AG09309 (cell line): ENCODE results near the gene AGXT.
A peak's percentile ranks its signal among the peaks of the same experiment; 100 is the strongest.

Experiments used
- DNase-seq: peaks from one replicate; pipeline ENCODE4 v3.0.0-alpha.2; 2010; ENCODE audit warnings: low read depth
- H3K4me3 ChIP-seq: 2 replicates; pipeline ENCODE4 v1.5.1; 2011; ENCODE audit warnings: mild to moderate bottlenecking, low read depth, low read length, moderate library complexity; ENCODE audit not compliant: control insufficient read depth
- CTCF ChIP-seq: IDR thresholded peaks from 2 replicates; pipeline ENCODE4 v1.5.1; 2011; ENCODE audit warnings: mild to moderate bottlenecking, low read depth, low read length, inconsistent platforms; ENCODE audit not compliant: insufficient read depth, control insufficient read depth; ENCODE audit errors: missing control alignments

The AGXT gene

GRCh38 chr2:240918258-240919091, 49.9 kb downstream of the AGXT start:
- no peak overlapping the region for H3K4me3 ChIP-seq
- no peak for TF ChIP-seq CTCF
- DNase-seq: no peak

- no peak overlapping the region for H3K4me3 ChIP-seq
- TF ChIP-seq CTCF: no peak
- no peak for DNase-seq
Measured at GRCh38 chr2:240919161-240919781, 50.6 kb downstream of the AGXT start.

GRCh38 chr2:240919786-240920782, 51.5 kb downstream of the AGXT start:
- no peak for TF ChIP-seq CTCF
- no peak for DNase-seq
- H3K4me3 ChIP-seq: no peak overlapping the region

GRCh38 chr2:240920783-240921231, 52.2 kb downstream of the AGXT start:
- H3K4me3 ChIP-seq: no peak overlapping the region
- no peak for TF ChIP-seq CTCF
- no peak for DNase-seq

GRCh38 chr2:240921311-240921994, 52.8 kb downstream of the AGXT start:
- DNase-seq: peak; percentile 93

More at GRCh38 chr2:240921311-240921994, 52.8 kb downstream of the AGXT start:
- no peak overlapping the region for H3K4me3 ChIP-seq
- TF ChIP-seq CTCF: no peak
